ENCODE results near the gene TBCEL.

The TBCEL gene

GRCh38 chr11:121067026-121067425, 43.1 kb downstream of the TBCEL start:
- no peak for FAIRE-seq

- no peak for FAIRE-seq
These were observed 43.6 kb downstream of the TBCEL start for GRCh38 chr11:121067453-121067852.

GRCh38 chr11:121067962-121068647, 44.2 kb downstream of the TBCEL start:
- FAIRE-seq = no peak

- no peak for FAIRE-seq
These were observed 44.9 kb downstream of the TBCEL start for GRCh38 chr11:121068787-121069186.

- no peak for FAIRE-seq
These were observed 47.3 kb downstream of the TBCEL start for GRCh38 chr11:121070951-121071845.

GRCh38 chr11:121071846-121072450, 48.0 kb downstream of the TBCEL start:
- peak; percentile 49 for FAIRE-seq

GRCh38 chr11:121081321-121081720, 57.4 kb downstream of the TBCEL start:
- no peak for FAIRE-seq

GRCh38 chr11:121082219-121082618, 58.3 kb downstream of the TBCEL start:
- no peak for FAIRE-seq

- FAIRE-seq = no peak
These were observed 58.8 kb downstream of the TBCEL start for GRCh38 chr11:121082670-121083069.

GRCh38 chr11:121086866-121087265, 63.0 kb downstream of the TBCEL start:
- FAIRE-seq = no peak

- no peak for FAIRE-seq
These were observed 65.7 kb downstream of the TBCEL start for GRCh38 chr11:121089566-121089965.

GRCh38 chr11:121090145-121090721, 66.3 kb downstream of the TBCEL start:
- FAIRE-seq = peak; percentile 11

GRCh38 chr11:121091492-121092152, 67.7 kb downstream of the TBCEL start:
- no peak for FAIRE-seq

- FAIRE-seq = no peak
These were observed 71.7 kb downstream of the TBCEL start for GRCh38 chr11:121095561-121095960.

GRCh38 chr11:121099364-121099763, 75.5 kb downstream of the TBCEL start:
- no peak for FAIRE-seq

- FAIRE-seq = no peak
These were observed 76.0 kb downstream of the TBCEL start for GRCh38 chr11:121099885-121100284.

GRCh38 chr11:121100943-121101342, 77.0 kb downstream of the TBCEL start, which contains the start of gene TECTA:
Gene TECTA (plus strand): TSS chr11:121101243. CDS start chr11:121102666, 1,423 bp downstream.
- FAIRE-seq = no peak

- FAIRE-seq = no peak
These were observed 80.4 kb downstream of the TBCEL start for GRCh38 chr11:121104312-121104762.

GRCh38 chr11:121105063-121105480, 81.2 kb downstream of the TBCEL start:
- no peak for FAIRE-seq

GRCh38 chr11:121105481-121106195, 81.7 kb downstream of the TBCEL start:
- no peak for FAIRE-seq

GRCh38 chr11:121106812-121107211, 82.9 kb downstream of the TBCEL start:
- no peak for FAIRE-seq

- FAIRE-seq = no peak
These were observed 84.5 kb downstream of the TBCEL start for GRCh38 chr11:121108413-121108812.
